ENCODE measurements around the gene ALOX5. TPM values are rescaled to one million over a fixed set of nuclear protein-coding genes. Genes with fewer than 3 reads are reported as not detected.

ALOX5 gene
- total and polyA plus RNA-seq, 2 experiments from 2014 or later, result 3.7 to 5.4 TPM

DNA sequence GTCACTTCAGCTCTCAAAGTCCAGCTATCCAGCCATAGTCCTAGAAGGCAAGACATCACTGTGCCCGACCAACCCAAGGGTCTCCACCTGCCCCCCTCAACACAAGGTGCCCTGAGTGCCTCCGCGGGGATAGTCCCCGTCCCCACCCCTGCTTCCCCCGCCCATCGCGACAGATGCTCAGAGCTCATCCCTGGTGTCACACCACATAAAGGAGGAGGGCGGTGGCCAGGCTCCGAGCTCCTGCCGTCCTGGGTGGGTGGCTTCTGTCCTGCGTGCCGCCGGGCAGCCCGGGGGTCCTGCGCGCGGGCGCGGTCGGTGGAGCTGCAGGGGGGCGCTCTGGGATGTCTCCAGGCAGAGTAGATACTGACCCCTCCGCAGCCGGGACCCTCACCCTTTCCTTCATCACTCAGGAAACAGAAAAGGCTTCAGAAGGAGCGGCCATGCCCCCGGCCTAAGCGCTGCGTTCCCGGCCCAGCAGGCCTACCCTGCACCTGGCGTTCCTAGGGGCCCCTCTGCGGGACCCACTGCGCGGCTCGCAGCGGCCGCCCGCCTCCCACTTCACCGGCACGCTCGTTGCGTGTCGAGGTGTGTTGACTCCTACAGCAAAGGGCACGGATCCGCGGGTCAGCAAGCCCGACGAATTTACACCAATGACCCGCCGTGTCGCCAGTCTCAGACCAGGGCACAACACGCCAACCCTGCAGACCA lies 53.4 kb downstream of the ALOX5 start:
- no peaks in the 10 kb centered on the region for H3K27me3 ChIP-seq (ENCODE audit: insufficient read depth)
- H3K9me2 ChIP-seq (ENCODE audit: insufficient read depth), result no peaks in the 10 kb centered on the region
- H3K9me3 Mint-ChIP-seq, result no peaks in the 10 kb centered on the region
- H3F3A ChIP-seq (replicated peaks; ENCODE audit: low read depth), result no peaks in the 10 kb centered on the region
- H2AFZ ChIP-seq, result no peak overlapping the region
- H4K20me1 ChIP-seq (replicated peaks; ENCODE audit: insufficient read depth), result no peaks in the 10 kb centered on the region
- H3K36me3 Mint-ChIP-seq (ENCODE audit: low read depth), result peaks cover 4% of the 10 kb centered on the region; the same call in 1 of the 3 replicates
- H3K36me3 ChIP-seq (ENCODE audit: insufficient read depth), result no peaks in the 10 kb centered on the region
- no peaks in the 10 kb centered on the region for H3K79me2 ChIP-seq (replicated peaks; ENCODE audit: insufficient read depth)
- no peak overlapping the region for H3K4me3 ChIP-seq
- 0 out of 2 replicates have a peak, but pooled peaks cover 2% of the 10 kb centered on the region for H3K4me1 ChIP-seq (ENCODE audit: insufficient read depth)
- ATAC-seq (peak; percentile 58), DNase-seq (ENCODE audit: low spot score) (no peak)
- H3K4me3 Mint-ChIP-seq, result no peak overlapping the region
- peaks cover 4% of the 10 kb centered on the region for H3K27me3 Mint-ChIP-seq (ENCODE audit: insufficient read depth, low read depth, poor library complexity)
- no peak overlapping the region for H3K27ac Mint-ChIP-seq
- H3K4me2 ChIP-seq, result no peak overlapping the region
- TF ChIP-seq, protein P1, sequence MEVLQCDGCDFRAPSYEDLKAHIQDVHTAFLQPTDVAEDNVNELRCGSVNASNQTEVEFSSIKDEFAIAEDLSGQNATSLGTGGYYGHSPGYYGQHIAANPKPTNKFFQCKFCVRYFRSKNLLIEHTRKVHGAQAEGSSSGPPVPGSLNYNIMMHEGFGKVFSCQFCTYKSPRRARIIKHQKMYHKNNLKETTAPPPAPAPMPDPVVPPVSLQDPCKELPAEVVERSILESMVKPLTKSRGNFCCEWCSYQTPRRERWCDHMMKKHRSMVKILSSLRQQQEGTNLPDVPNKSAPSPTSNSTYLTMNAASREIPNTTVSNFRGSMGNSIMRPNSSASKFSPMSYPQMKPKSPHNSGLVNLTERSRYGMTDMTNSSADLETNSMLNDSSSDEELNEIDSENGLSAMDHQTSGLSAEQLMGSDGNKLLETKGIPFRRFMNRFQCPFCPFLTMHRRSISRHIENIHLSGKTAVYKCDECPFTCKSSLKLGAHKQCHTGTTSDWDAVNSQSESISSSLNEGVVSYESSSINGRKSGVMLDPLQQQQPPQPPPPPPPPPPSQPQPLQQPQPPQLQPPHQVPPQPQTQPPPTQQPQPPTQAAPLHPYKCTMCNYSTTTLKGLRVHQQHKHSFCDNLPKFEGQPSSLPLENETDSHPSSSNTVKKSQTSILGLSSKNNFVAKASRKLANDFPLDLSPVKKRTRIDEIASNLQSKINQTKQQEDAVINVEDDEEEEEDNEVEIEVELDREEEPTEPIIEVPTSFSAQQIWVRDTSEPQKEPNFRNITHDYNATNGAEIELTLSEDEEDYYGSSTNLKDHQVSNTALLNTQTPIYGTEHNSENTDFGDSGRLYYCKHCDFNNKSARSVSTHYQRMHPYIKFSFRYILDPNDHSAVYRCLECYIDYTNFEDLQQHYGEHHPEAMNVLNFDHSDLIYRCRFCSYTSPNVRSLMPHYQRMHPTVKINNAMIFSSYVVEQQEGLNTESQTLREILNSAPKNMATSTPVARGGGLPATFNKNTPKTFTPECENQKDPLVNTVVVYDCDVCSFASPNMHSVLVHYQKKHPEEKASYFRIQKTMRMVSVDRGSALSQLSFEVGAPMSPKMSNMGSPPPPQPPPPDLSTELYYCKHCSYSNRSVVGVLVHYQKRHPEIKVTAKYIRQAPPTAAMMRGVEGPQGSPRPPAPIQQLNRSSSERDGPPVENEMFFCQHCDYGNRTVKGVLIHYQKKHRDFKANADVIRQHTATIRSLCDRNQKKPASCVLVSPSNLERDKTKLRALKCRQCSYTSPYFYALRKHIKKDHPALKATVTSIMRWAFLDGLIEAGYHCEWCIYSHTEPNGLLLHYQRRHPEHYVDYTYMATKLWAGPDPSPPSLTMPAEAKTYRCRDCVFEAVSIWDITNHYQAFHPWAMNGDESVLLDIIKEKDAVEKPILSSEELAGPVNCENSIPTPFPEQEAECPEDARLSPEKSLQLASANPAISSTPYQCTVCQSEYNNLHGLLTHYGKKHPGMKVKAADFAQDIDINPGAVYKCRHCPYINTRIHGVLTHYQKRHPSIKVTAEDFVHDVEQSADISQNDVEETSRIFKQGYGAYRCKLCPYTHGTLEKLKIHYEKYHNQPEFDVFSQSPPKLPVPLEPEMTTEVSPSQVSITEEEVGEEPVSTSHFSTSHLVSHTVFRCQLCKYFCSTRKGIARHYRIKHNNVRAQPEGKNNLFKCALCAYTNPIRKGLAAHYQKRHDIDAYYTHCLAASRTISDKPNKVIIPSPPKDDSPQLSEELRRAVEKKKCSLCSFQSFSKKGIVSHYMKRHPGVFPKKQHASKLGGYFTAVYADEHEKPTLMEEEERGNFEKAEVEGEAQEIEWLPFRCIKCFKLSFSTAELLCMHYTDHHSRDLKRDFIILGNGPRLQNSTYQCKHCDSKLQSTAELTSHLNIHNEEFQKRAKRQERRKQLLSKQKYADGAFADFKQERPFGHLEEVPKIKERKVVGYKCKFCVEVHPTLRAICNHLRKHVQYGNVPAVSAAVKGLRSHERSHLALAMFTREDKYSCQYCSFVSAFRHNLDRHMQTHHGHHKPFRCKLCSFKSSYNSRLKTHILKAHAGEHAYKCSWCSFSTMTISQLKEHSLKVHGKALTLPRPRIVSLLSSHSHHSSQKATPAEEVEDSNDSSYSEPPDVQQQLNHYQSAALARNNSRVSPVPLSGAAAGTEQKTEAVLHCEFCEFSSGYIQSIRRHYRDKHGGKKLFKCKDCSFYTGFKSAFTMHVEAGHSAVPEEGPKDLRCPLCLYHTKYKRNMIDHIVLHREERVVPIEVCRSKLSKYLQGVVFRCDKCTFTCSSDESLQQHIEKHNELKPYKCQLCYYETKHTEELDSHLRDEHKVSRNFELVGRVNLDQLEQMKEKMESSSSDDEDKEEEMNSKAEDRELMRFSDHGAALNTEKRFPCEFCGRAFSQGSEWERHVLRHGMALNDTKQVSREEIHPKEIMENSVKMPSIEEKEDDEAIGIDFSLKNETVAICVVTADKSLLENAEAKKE (CRISPR knock-in tag; IDR thresholded peaks at IDR 0.05), result no peak
- TF ChIP-seq, protein P2, sequence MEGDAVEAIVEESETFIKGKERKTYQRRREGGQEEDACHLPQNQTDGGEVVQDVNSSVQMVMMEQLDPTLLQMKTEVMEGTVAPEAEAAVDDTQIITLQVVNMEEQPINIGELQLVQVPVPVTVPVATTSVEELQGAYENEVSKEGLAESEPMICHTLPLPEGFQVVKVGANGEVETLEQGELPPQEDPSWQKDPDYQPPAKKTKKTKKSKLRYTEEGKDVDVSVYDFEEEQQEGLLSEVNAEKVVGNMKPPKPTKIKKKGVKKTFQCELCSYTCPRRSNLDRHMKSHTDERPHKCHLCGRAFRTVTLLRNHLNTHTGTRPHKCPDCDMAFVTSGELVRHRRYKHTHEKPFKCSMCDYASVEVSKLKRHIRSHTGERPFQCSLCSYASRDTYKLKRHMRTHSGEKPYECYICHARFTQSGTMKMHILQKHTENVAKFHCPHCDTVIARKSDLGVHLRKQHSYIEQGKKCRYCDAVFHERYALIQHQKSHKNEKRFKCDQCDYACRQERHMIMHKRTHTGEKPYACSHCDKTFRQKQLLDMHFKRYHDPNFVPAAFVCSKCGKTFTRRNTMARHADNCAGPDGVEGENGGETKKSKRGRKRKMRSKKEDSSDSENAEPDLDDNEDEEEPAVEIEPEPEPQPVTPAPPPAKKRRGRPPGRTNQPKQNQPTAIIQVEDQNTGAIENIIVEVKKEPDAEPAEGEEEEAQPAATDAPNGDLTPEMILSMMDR (conservative IDR thresholded peaks at IDR 0.05; ENCODE audit: low read depth in 2 of 2), result no peak
- TF ChIP-seq EZH2phosphoT487 (IDR thresholded peaks at IDR 0.05; ENCODE audit: unreplicated experiment) (no peak), JUNB (IDR thresholded peaks at IDR 0.05; ENCODE audit: unreplicated experiment) (no peak), ZNF331 (CRISPR knock-in tag; IDR thresholded peaks at IDR 0.05; ENCODE audit: low read depth) (no peak), POLR2AphosphoS5 (IDR thresholded peaks at IDR 0.05; ENCODE audit: low read depth) (no peak), EZH2 (IDR thresholded peaks at IDR 0.05; ENCODE audit: low read depth, unreplicated experiment) (no peak), NANOG (IDR thresholded peaks at IDR 0.05; ENCODE audit: borderline replicate concordance) (no peak), ZNF114 (CRISPR knock-in tag; IDR thresholded peaks at IDR 0.05) (no peak), STAT1 (IDR thresholded peaks at IDR 0.05; ENCODE audit: unreplicated experiment) (no peak), CREB1 (CRISPR knock-in tag; IDR thresholded peaks at IDR 0.05; ENCODE audit: low read depth) (no peak)
- TF ChIP-seq, protein P3, sequence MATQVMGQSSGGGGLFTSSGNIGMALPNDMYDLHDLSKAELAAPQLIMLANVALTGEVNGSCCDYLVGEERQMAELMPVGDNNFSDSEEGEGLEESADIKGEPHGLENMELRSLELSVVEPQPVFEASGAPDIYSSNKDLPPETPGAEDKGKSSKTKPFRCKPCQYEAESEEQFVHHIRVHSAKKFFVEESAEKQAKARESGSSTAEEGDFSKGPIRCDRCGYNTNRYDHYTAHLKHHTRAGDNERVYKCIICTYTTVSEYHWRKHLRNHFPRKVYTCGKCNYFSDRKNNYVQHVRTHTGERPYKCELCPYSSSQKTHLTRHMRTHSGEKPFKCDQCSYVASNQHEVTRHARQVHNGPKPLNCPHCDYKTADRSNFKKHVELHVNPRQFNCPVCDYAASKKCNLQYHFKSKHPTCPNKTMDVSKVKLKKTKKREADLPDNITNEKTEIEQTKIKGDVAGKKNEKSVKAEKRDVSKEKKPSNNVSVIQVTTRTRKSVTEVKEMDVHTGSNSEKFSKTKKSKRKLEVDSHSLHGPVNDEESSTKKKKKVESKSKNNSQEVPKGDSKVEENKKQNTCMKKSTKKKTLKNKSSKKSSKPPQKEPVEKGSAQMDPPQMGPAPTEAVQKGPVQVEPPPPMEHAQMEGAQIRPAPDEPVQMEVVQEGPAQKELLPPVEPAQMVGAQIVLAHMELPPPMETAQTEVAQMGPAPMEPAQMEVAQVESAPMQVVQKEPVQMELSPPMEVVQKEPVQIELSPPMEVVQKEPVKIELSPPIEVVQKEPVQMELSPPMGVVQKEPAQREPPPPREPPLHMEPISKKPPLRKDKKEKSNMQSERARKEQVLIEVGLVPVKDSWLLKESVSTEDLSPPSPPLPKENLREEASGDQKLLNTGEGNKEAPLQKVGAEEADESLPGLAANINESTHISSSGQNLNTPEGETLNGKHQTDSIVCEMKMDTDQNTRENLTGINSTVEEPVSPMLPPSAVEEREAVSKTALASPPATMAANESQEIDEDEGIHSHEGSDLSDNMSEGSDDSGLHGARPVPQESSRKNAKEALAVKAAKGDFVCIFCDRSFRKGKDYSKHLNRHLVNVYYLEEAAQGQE (IDR thresholded peaks at IDR 0.05; ENCODE audit: unreplicated experiment), result no peak
- TF ChIP-seq, protein P4, sequence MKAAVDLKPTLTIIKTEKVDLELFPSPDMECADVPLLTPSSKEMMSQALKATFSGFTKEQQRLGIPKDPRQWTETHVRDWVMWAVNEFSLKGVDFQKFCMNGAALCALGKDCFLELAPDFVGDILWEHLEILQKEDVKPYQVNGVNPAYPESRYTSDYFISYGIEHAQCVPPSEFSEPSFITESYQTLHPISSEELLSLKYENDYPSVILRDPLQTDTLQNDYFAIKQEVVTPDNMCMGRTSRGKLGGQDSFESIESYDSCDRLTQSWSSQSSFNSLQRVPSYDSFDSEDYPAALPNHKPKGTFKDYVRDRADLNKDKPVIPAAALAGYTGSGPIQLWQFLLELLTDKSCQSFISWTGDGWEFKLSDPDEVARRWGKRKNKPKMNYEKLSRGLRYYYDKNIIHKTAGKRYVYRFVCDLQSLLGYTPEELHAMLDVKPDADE (IDR thresholded peaks at IDR 0.05), result no peak
- H3K4me1 Mint-ChIP-seq, result peaks cover 5% of the 10 kb centered on the region
- H3K27ac ChIP-seq (ENCODE audit: low read depth), result no peak overlapping the region

Measured in GM23338 (cell line).